KBM-7 (cell line): Measurements from ENCODE around the gene RPL34.
"Not testable (repeated sequence)": the region's sequence is repeated elsewhere in the genome, so short reads cannot be mapped to it uniquely, and the experiment has no call there.

Experiments
- DNase-seq: peaks from one replicate; pipeline ENCODE4 v3.0.0-alpha.2; 2015
- in situ Hi-C: fragments of 300-500 bp; cut with MboI; formaldehyde crosslinking; loops from 2 replicates; pipeline ENCODE4 v1.14.3; 2020; ENCODE audit warnings: low sequenced_read_pairs, low pct_unique_long_range_greater_than_20kb, mixed read lengths

RPL34 gene

DNA sequence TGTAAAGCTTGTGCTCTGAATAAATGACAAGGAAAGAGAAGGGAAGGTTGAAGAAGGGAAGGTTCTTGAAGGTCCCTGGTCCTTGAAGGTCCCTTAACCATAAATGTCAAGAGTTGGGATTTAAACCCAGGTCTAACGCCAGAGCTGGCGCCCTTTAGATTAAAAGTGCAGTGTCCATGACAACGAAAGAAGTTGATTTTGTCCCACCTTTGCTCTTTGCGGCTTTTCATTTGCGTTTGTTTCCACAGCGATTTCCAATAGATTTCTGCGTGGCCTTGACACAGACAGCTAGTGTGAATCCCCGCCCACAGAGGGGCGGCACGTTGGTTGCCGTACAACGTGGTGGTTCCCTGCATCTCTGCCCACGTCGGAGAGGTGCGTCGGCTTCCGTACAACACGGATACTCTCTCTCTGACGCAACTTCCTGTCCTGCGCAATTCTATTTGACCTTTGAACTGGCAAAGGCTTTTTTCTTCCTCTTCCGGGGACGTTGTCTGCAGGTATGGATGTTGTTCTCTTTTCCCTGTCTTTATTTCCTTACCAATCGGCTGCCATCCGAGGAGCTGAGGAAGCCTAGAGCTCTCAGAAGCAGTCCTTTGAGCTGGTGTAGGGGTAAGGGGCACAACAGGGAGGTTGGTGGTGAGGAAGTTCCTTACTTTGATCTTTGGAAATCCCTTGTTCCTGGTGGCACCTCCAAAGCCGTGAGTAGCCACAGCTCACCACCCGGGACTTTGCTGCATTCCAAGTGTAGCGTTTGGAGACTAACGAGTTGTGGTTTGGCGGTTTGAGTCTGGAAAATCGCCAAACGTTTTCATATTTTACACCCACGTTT, at the start of gene RPL34:
Gene RPL34 (plus strand): TSS at position 476 of the 832 bp plus-strand sequence. CDS start 1,384 bp downstream, outside the sequence.
- in situ Hi-C loops = no loop called here

DNA sequence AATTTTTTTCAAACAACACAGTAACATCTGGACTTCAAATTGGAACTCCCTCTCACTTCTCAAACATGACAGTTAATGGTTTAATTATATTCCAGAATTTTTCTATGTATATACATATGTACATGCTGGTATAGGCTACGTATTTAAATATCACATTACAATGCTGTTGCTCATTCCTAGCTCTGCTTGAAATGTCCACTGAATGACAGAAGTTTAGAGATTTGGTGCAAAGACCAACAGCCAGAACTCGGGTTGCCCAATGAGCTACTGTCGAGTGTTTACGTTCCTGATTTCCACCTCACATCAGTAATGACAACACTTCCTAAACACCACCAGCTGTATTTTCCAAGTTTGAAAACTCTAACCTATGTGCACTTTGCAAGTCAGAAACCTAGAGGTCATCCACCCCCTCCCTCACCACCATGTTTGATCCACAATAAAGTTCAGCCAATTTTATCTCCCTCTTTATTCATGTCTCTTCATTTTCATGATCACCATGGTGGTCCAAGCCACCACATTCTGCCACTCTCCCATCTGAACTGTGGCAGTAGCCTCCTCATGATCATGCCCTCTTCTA, 49.3 kb upstream of the RPL34 start:
- no peak for DNase-seq
- in situ Hi-C loops = loop anchor here (25.0 kb wide), 1 partner anchor 559 kb away; no protein-coding TSS in a partner anchor

More for the DNA sequence above, at the start of gene RPL34:
- DNase-seq = peak; percentile 97

DNA sequence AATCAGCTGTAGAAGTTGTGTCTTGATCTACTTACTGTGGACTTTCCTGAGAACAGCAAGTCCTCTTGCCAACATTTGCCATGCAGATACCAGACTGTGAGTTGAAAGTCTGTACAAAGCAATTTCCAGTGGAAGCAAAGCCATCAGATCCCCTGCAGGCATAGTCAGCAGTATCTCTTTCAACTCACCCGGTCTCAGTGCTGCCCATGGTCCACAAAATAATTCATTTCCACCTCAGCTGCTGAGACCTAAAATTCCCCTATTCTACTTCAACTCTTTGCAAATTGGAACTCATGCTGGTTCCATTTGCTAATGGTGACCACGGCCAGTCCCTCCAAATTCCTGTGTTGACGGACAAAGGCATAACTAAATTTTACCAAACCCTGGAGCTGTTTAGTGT, 46.0 kb upstream of the RPL34 start:
- DNase-seq = no peak
- in situ Hi-C loops = loop anchor here (25.0 kb wide), 1 partner anchor 562 kb away; no protein-coding TSS in a partner anchor

DNA sequence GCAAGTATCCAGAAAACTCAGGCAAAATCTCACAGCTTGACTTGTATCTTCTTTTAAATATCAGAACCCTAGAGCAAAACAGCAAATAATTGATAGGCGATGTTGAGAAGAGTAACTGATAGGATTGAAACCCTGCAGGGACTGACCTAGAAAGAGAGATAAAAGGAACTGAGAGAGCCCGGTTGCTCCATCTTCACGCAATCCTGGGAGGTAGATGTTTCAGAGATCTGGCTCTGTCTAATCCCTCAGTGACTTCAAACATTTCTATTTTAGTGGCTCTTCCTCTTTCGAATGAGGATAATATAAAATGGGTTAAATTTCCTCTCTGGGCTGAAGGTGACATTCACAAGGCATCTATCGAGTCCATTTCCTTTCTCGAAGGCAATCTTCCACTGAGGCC, 39.3 kb upstream of the RPL34 start:
- no peak for DNase-seq

DNA sequence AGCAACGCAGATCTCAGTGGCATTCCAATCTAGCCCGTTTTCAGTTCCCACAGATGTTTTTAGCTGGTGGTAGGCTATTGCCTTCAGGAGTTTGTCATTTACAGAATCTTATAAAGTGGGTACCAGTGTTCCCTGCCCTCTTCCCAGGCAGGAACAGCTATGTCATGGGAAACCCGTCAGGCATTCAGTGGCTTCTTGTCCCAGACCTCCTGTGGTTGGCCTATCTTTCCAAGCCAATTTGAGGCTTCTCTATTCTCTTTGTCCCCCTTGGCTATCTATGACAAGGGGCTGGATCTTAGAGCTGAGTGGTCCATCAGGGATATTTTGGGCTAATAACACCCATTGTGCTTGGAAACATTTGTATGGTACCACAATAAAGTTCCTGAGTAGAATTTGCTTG, 33.6 kb upstream of the RPL34 start:
- no peak for DNase-seq
- in situ Hi-C loops = no loop called here

More for the DNA sequence above, 39.3 kb upstream of the RPL34 start:
- in situ Hi-C loops = no loop called here

DNA sequence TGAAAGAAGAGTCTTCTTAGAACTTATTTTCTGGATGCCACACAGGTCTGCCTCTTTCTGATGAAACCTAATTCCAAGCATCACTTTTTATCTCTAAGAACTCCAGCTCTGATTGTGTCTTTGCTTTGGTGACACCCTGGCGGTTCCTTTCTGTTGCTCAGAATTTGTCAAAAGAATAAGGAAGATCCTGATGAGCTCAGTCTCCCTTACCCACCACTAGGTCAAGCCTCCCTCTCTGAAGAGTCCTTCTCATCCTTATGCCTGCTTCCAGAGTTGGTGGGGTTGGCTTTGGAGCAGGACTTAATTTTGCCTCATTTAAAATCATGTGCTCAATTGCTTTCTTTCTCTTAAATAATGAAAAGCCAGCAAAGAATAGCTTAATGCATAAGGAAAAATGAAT, 31.5 kb upstream of the RPL34 start:
- DNase-seq = no peak
- in situ Hi-C loops = no loop called here

DNA sequence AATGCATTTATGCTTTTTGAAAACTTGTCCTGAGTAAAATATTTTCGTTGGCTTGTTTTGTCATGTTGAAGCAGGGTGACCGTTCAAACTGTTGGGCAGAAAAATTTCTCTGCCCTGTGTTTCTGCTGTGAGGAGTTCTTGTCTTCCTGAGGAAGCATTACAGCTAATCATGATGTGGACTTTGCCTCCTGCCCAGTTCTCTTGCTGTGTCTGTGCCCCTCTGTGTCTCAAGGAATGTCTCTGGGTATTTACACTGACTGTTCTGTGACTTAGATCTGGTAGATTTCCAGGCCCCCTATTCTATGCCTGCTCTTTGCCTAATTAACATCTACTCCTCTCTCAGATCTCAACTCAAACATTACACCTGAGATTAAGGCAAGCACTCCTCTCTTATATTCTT, 30.4 kb upstream of the RPL34 start:
- in situ Hi-C loops = no loop called here
- no peak for DNase-seq

DNA sequence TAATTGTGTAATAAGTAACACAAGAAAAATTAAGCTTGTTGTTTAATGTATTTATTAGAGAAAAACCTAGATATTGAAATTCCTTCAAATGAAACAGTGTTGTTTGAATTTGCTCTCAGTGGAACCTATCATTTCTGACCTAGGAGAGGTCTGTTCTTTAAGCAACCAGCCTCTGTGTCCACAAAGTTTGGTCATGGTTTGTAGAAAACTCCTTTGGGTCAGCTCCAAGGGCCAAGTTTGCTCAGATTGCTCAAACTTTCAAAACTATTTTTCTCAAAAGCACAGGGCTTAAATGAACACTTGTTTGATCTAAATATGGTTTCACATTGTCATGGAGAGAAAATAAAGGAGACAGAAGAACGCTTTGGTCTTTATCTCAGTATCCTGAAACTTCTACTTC, 29.6 kb upstream of the RPL34 start:
- in situ Hi-C loops = no loop called here
- no peak for DNase-seq

DNA sequence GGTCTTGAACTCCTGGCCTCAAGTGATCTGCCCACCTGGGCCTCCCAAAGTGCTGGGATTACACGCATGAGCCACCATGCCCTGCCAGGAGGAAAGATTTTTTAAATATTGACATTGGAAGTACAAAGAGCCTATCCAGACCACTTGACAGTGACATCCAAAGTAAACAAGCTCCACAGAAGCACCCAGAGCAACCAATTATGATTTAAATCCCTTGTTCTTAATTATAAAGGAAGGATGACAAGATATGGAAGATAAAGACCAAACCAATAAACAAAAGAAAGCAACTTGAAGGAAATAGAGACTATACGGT, 27.7 kb upstream of the RPL34 start:
- in situ Hi-C loops = no loop called here
- DNase-seq = no peak

DNA sequence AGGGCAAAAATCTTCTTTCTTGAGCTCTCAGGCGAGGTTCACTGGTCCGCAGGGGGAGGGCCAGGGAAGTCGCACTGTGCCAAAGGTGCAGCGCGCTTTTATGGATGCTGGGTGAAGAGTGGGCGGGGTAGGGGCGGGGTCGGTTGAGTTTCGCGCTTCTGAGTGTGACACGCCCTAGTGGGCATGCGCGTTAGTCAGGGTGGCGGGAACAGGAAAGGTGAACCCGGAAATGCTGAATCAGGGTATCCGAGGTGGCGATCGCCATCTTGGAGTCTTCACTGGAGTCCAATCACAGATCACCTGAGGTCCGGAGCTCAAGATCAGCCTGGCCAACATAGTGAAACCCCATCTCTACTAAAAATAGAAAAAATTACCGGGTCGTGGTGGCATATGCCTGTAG, 26.1 kb upstream of the RPL34 start:
- DNase-seq, in situ Hi-C loops: not testable (repeated sequence)

DNA sequence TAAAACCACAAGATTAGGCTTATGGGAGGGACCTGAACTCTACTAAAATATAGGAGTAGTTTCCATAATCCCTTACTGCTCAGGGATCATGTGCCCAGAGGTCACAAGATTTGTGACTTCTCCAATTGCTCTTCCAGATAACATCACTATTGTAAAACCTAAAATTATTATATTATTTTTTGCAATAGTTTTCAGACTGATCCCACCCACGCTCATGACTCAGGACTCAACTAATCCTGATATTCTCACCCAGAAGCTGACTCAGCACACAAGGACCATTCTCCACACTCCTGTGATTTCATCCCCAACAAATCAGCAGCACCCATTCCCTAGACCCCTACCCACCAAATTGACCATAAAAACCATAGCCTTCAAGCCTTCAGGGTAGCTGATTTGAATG, 24.0 kb upstream of the RPL34 start:
- DNase-seq = no peak
- in situ Hi-C loops = no loop called here

DNA sequence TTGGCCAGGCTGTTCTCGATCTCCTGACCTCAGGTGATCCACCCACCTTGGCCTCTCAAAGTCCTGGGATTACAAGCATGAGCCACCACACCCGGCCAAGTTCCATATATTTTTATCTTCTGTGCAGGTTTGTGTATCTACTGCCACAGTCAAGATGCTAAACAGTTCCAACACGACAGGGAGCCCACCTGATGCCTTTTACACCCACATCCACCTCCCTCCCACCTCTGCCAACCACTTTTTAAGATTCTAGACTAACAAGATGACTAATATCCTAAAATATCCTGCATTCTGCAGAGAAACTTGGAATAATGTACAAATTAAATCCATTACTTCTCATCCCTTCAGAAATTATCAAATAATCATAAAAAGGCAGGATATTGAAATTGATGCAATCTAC, 19.3 kb upstream of the RPL34 start:
- no peak for DNase-seq
- in situ Hi-C loops = no loop called here

DNA sequence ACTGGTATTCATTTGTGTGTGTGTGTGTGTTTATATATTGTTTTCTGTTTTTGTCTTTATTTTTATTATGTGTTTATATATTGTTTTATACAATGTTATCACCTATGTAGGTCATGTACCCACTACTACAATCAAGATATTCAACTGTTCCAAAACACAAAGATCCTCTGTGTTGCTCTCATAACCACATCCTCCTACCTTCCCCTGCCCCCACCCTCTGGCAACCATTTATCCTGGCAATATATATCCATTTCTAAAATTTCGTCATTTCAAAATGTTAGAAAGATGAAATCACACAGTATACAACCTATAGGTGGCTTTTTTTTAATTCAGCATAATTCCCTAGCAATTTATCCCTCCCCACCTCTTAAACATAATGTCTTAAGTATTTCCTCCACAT, 18.8 kb upstream of the RPL34 start:
- in situ Hi-C loops = no loop called here

DNA sequence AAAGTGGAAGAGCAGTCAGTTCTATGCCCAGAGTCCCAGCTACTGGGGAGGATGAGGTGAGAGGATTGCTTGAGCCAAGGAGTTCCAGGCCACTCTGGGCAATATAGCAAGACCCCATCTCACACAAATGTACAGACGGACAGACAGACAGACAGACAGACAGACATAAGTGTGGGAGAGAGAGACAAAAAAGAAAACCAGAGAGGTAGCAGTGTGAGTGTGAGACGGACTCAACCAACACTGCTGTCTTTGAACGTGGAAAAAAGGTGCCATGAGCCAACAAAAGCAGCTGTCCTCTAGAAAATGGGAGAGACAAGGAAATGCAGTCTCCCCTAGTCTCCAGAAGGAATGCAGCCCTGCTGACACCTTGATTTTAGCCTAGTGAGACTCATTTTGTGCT, 18.2 kb upstream of the RPL34 start:
- no peak for DNase-seq
- in situ Hi-C loops = no loop called here

More for the DNA sequence above, 18.8 kb upstream of the RPL34 start:
- DNase-seq = no peak

DNA sequence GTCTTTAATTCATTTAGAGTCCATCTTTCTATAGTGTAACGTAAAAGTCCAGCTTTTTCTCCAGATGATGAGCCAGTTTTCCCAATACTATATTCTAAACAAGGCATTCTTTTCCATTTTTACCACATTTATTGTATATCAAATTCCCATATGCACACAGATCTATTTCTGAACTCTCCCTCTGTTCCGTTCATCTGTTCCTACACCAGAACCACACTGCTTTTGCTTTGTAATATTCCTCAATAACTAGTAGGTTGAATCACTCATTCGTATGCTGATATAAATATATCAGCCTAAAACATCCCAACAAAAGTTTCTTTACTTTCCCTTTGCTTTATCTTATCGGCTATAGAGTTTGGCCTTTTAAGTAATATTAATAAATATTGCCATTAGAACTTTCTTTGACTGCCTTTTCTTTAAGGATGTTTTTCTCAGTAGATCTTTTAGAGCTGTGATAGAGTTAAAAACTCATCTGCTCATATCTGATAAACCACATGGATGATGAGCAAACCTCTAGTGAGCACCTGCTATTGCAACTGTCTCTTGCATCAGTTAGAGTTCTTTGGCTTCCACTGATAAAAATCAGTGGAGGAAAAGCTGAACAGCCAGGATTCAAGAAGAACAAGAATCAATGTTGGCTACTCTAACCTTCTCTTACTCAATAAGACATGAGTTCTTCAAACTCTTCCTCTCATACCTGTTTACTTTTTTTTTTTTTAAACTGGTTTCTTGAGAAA, 13.1 kb upstream of the RPL34 start:
- in situ Hi-C loops = no loop called here
- DNase-seq = no peak

DNA sequence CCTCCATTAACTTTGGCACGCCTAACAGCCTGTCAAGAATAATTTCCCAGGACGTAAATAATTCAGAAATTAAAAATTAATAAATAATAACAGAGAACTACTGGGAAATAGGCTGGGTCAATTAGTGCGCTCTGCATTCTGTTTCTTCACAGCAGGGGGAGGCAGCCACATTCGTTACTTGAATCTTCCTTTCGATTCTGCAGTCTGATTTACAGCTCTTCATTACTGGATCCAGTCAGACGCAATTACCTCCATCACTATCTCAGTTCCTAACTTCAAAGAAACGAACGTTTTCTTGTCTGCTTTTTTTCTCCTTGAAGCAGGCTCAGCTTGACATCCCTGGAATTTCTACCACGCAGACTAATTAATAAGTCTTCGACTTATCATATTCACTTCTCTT, 9.0 kb upstream of the RPL34 start:
- in situ Hi-C loops = no loop called here
- no peak for DNase-seq

DNA sequence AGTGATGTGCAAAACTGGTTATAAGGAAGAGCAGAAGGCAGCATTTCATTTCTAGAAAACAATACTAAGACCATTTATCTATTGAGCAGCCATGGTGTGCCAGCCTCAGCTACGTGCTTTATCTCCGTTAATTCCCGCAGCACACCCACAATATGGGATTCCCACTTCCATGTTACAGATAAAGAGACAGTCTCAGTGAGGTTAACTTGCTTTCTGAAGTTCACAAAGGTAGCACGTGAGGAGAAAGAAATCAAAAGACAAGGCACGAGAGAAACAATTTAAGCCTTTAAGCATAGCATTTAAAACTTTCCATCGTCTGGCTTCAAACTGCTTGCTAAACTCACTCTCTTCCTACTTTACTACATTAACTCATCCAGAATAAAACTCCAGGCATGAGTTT, 8.0 kb upstream of the RPL34 start:
- in situ Hi-C loops = no loop called here
- no peak for DNase-seq

DNA sequence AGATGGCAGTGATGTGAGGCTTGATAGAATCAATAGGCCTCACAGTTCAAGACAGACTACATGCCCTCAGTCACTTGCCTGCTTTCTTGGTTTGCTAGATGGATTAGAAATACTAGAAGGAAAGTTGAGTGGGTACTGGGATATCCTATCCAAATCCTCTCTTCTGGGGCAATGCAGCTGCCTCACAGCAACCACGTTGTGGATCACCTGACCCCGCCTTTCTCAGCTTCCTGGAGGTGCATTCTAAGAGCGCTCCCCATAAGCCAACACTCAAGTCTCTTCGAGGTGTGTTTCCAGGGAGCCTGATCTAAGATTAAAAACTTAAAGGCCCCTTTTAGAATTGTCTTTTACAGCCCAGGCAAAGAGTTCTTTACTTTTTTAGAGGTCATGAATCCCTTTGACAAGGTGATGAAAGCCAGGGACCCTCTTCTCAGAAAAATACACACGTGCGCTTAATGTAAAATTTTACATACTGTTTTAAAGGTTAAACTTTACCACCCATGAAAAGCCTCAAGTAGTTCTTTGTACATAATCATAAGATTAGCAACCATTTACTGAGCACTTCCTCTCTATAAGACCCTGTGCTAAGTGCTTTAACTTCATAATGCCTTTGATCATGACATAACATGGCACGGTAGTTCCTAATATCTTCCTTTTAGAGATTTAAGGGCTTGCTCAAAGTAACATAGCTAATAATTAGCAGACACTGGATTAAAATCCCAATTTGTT, 840 bp upstream of the RPL34 start:
- in situ Hi-C loops = no loop called here
- no peak for DNase-seq
